Mesenteric fat pad (tissue), 1 donor: ENCODE data around the gene RERE. TPM values are rescaled to one million over a fixed set of nuclear protein-coding genes. Genes with fewer than 3 reads are reported as not detected.

Source experiments
- DNase-seq: peaks from one replicate; pipeline ENCODE4 v3.0.0-alpha.2; 2020; ENCODE audit warnings: low spot score
- total RNA-seq: library from RNA; stranded (reverse); fragmentation: NEBNext Ultra II Directional; extraction: Animal tissue kit (Norgen Biotek cat#: 25700); gene quantifications from one replicate; pipeline ENCODE4 v1.2.1, GENCODE V29; 2021
- donor health status: DM: yes; HTN: yes; CAD: no.

RERE gene
- total RNA-seq, 1 donor from 2014 or later, result 120 TPM

DNA sequence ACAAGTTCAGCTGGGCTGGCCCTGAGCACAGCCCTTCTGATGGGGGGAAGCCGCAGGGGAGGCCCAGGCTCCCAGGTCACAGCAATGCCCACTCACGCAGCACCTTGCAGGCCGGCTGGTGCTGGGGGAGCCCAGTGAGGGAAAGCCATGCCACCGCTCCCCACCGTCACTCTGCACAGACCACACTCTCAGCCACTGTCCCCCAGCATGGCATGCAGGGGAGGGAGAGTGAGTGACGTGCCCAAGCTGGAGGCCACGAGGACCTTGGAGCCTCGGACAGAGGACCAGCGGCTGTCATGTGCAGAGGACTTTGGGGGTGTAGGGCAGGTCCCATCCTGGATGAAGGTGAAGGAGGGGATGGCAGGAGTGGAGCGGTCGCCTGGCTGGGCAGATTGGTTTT is 474.4 kb downstream of the RERE start:
- no peak for DNase-seq

DNA sequence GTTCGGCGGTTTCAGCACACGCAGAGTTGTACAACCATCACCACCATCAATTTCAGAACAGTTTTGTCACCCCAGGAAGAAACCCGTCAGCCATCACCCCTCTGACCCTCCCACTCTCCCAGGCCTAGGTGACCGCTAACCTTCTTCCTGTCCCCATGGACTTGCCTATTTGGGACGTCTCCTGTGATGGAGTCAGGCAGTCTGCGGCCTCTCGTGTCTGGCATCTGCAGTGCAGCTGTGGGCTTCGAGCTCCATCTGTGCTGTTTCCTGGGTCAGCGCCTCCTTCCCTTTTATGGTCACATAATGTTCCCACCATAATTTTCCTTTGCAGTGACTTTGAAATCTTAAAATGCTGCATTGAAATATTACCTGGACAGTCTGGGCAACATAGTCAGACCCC is 475.1 kb downstream of the RERE start:
- DNase-seq, result no peak

DNA sequence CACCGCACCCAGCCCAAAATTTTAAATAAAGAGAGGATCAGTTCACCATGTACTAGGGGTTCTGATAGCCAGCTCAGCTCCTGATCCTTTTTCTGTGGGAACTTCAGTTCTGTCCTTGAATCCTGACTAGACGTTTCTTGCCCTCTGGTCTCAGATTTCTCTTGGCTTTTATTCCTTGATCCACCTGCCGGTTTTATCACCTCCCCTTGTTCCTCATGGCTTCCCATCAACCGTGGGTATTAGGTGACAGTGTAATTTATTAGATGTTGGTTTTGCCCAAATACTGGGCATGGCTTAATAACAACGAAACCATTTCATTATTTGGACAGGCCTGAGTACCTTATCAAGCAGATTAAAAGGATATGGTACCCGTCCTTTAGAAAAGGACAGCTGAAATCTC is 477.0 kb downstream of the RERE start:
- DNase-seq, result no peak

- DNase-seq, result no peak
These were observed 478.2 kb downstream of the RERE start for GRCh38 chr1:8339203-8339600.

DNA sequence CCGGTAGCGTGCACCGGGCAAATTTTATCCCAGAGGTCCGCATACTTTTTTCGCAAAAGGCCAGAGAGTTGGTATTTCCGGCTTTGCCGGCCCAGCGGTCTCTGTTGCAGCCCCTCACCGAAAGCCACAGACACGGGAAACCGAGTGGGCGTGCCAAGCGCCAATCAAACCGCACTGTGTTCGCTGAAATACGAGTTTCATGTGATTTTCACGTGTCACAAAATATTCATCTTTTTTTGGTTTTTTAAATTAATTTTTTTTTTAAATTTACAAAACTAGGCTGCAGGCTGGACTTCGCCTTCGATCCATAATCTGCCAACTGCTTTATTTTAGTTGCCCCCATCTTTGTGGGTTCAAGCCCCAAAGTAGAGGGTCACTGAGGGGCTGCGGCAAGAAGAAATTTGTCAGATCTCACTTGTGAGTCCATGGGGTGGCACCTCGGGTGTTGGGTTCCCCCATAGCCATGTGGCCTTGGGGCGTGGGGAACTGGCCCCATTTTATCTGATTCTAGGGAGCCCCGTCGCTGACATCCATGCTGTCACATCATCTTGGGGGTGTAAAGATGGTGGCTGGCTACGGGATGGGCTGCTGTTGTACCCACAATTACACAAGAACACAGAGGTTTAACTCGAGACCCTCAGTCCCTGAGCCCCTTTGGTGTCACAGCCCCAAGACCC is 478.8 kb downstream of the RERE start:
- no peak for DNase-seq

DNA sequence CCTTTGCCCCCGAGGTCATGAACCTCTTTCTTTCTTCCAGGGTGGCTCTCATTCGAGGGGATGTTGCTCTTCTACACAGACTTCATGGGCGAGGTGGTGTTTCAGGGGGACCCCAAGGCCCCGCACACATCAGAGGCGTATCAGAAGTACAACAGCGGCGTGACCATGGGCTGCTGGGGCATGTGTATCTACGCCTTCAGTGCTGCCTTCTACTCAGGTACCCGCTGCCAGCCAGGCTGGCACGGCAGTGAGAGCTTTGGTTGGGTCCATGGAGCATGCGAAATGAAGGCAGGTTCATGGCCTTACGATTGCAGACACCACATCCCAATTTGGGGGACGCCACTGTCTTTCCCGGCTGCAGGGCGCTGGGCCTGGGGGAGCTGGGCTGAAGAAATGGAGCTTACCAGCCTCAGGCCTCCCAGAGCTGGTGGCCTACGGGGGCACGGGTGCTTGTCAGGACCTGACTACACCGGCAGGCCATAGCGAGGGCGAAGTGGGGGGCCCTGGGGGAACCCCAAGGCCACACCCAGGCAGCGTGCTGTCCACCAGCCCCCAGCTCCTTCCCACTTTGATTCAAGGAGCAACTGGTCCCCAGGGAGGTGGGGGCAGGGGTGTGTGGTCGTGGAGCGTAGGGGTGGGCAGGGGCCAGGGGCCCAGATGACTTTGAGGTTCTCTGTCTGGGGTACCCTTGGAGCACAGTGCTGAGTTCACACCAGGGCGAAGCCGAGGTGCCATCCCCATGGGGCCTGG is 479.5 kb downstream of the RERE start:
- DNase-seq, result no peak

- no peak for DNase-seq
These were observed 482.2 kb downstream of the RERE start for GRCh38 chr1:8335246-8335645.

DNA sequence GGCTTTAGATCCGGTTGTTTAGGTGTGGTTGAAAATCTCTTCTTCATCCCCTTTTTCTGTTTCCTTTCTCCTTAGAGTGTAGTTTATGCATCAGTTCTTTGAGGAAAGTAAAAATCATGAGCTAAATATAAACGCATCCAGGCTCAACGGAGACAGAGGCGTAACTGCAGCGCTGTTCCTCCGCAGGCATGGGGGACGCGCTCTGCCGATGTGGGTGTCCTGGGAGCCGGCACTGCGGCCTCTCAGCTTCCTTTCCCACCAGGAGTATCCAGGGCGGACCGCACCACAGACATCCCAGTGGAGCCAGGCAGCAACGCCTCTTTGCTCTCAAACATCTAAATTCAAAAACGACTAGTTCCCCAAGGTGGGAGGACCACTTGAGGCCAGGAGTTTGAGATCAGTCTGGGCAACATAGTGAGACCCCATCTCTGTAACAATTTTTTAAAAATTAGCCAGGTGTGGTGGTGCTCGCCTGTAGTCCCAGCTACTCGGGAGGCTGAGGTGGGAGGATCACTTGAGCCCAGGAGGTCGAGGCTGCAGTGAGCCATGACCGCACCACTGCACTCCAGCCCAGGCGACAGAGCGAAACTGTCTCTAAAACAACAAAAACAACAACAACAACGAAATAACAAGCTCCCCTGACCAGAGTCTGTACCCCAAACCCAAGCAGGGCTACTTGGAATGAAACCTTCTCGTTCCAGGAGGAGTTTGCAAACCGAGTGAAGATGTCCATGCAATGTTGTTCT is 483.2 kb downstream of the RERE start:
- no peak for DNase-seq

- no peak for DNase-seq
These were observed 484.0 kb downstream of the RERE start for GRCh38 chr1:8333246-8333987.

GRCh38 chr1:8332806-8333205 is 484.6 kb downstream of the RERE start:
- DNase-seq, result no peak

DNA sequence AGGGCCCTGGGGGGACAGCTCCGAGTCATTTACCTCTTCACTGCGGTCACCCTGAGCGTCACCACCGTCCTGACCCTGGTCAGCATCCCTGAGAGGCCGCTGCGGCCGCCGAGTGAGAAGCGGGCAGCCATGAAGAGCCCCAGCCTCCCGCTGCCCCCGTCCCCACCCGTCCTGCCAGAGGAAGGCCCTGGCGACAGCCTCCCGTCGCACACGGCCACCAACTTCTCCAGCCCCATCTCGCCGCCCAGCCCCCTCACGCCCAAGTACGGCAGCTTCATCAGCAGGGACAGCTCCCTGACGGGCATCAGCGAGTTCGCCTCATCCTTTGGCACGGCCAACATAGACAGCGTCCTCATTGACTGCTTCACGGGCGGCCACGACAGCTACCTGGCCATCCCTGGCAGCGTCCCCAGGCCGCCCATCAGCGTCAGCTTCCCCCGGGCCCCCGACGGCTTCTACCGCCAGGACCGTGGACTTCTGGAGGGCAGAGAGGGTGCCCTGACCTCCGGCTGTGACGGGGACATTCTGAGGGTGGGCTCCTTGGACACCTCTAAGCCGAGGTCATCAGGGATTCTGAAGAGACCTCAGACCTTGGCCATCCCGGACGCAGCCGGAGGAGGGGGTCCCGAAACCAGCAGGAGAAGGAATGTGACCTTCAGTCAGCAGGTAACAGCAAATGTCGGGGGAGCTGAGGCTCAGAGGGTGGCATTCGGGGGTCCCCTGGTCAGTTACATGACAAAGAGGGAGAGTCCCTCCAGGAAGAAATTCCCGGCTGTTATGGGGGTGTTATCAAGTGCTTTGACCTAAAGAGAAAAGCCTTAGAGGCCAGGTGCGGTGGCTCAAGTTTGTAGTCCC is 486.9 kb downstream of the RERE start:
- no peak for DNase-seq

DNA sequence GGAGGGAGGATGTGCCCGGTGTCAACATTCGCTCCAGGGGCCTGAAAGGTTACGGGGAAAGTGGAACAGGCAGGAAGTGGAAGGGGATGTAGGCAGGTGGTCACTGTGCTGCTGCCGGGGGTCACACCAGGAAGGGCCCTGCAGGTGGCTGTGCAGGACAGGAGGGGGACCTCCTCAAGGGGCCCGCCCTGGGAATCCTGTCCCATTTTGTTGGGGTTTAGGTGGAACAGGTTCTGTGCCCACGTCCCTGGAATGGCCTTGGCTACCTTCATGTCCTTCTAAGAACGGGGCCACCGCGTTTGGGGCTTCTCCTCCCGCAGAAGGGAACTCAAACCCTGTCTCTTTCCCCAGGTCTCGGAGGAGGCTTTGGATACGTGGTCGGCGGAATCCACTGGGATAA is 487.6 kb downstream of the RERE start:
- no peak for DNase-seq

- DNase-seq, result no peak
These were observed 488.0 kb downstream of the RERE start for GRCh38 chr1:8329439-8329838.

- DNase-seq, result no peak
These were observed 489.2 kb downstream of the RERE start for GRCh38 chr1:8328271-8328670.

GRCh38 chr1:8326265-8326664 is 491.2 kb downstream of the RERE start:
- no peak for DNase-seq

DNA sequence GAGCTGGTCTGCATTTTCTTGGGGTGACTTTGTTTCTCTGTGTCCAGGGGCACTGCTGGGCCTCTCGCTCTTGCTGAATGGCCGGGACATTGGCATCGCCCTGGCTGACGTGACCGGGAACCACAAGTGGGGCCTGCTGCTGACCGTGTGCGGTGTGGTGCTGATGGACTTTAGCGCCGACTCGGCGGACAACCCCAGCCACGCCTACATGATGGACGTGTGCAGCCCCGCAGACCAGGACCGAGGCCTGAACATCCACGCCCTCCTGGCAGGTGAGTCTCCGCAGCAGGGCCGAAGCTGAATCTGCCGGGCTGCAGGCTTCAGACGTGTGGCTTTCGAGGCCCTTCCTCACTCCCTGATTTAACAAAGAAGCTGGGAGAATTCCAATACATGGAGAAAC is 491.7 kb downstream of the RERE start:
- no peak for DNase-seq

DNA sequence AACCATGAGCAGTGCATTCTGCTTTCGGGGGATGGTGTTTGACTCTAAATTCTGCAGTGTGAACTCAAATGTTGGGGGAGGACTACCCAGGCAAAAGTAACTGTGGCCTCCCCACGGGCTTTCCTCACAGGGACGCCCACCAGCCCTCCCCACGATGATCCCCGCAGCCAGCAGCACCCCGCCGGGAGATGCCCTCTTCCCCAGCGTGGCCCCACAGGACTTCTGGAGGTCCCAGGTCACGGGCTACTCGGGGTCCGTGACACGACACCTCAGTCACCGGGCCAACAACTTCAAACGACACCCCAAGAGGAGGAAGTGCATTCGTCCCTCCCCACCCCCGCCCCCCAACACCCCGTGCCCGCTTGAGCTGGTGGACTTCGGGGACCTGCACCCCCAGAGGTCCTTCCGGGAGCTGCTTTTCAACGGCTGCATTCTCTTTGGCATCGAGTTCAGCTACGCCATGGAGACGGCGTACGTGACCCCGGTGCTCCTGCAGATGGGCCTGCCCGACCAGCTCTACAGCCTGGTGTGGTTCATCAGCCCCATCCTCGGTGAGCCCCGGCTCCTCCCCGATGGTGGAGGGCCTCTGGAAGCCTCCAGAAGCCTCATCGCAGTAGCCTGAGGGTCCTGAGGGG is 493.1 kb downstream of the RERE start:
- DNase-seq, result no peak

DNA sequence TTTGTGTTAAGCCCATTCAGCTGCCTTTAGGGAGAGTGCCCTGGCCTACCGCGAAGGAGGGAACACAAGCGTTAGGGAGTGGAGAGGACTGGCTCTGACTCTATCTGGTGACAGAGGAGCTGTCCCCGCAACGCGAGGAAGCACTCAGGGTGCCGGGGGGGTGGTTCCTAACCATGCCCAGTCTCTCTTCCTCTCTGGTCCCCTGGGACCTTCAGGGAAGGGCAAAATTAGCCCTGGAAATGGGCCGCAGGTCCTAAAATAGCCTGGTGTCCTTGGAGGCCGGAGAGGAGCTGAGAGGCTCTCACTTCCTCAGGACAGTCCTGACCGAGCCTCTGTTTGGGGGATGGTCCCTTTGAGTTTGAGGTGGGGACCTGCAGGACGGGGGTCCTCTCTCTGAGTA is 493.7 kb downstream of the RERE start:
- no peak for DNase-seq

DNA sequence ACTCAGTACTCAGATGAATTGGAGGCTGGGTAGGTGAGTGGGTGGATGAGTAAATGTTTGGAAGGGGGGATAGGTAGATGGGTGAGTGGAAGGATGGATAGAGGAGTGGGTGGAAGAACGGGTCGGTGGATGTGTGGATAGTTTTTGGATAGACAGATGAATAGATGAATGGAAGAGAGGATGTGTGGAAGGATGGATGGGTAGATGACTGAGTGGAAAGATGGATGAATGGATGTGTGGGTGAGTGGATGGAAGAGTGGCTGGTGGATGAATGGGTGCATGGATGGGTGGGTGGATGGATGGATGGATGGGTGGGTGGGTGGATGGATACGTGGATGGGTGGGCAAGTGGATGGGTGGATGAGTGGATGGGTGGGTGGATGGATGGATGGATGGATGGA is 495.8 kb downstream of the RERE start:
- DNase-seq, result no peak

DNA sequence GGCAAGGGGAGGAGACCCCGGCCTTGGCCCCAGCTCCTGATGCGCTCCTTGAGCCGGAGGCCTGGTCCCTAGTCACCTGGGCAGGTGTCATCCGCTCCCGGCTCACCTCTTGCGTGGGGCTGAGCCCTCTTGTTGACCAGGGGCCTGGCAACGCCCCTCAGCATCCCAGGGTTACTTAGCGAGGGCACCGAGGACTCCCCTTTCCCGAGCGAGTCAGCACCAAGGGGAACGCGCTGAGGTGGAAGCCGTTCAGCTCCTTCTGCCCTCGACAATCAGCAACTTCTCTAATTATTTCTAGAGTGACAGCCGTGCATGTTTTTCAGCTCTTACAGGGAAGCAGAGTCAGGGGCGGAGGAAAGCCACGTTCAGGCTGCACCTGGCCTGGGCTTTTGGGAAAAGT is 499.0 kb downstream of the RERE start:
- DNase-seq, result no peak
